Keratinocyte (primary cell): ENCODE measurements around the gene ZNF236. TPM values are rescaled to one million over a fixed set of nuclear protein-coding genes. Genes with fewer than 3 reads are reported as not detected.

ENCODE experiments used
- DNase-seq: peaks from one replicate; pipeline ENCODE4 v3.0.0-alpha.2; 2011; ENCODE audit warnings: low read depth, missing footprints, low spot score
- FAIRE-seq: peaks from 2 replicates; lab custom pipeline; 2011; peaks lifted over from hg19 to GRCh38; lab: Jason Lieb, UNC
- H2AFZ ChIP-seq: 2 replicates; pipeline ENCODE4 v1.6.0; 2012; ENCODE audit warnings: low read length, control low read depth, inconsistent platforms; ENCODE audit not compliant: control insufficient read depth
- H3K27ac ChIP-seq: 2 replicates; pipeline ENCODE4 v1.5.1; 2011; ENCODE audit warnings: low read length; ENCODE audit not compliant: control insufficient read depth, insufficient read depth
- H3K27me3 ChIP-seq: 3 replicates; pipeline ENCODE4 v1.6.0; 2011; ENCODE audit warnings: low read length; ENCODE audit not compliant: control insufficient read depth, insufficient read depth; ENCODE audit errors: extremely low read depth
- H3K36me3 ChIP-seq, 2 experiments: 2 replicates in 1 of 2; 3 replicates in 1 of 2; pipeline ENCODE4 v1.5.1; 2011; ENCODE audit warnings: low read length in 2 of 2, mild to moderate bottlenecking in 1 of 2; ENCODE audit not compliant: control insufficient read depth in 2 of 2, insufficient read depth in 2 of 2; ENCODE audit errors: extremely low read depth in 1 of 2
- H3K4me1 ChIP-seq: 3 replicates; pipeline ENCODE4 v1.5.1; 2011; ENCODE audit warnings: low read length; ENCODE audit not compliant: control insufficient read depth, insufficient read depth; ENCODE audit errors: extremely low read depth
- H3K4me2 ChIP-seq: 3 replicates; pipeline ENCODE4 v1.6.0; 2011; ENCODE audit warnings: low read depth, low read length; ENCODE audit not compliant: control insufficient read depth, insufficient read depth; ENCODE audit errors: extremely low read depth
- H3K4me3 ChIP-seq, 3 experiments: fragments of 200-600 bp in 1 of 3; sonication (generic) in 1 of 3; 2 replicates in 2 of 3; 3 replicates in 1 of 3; pipeline ENCODE4 v1.5.1; 2011 to 2016; ENCODE audit warnings: low read length in 3 of 3, mild to moderate bottlenecking in 3 of 3, control low read depth in 2 of 3, inconsistent platforms in 1 of 3, low read depth in 1 of 3, mixed read lengths in 1 of 3, mixed run types in 1 of 3, moderate library complexity in 1 of 3; ENCODE audit not compliant: control insufficient read depth in 2 of 3, insufficient read depth in 2 of 3; ENCODE audit errors: extremely low read depth in 1 of 3
- H3K79me2 ChIP-seq: 2 replicates; pipeline ENCODE4 v1.6.0; 2012; ENCODE audit warnings: low read length; ENCODE audit not compliant: control insufficient read depth, insufficient read depth
- H3K9ac ChIP-seq: 3 replicates; pipeline ENCODE4 v1.6.0; 2011; ENCODE audit warnings: low read length; ENCODE audit not compliant: control insufficient read depth, insufficient read depth; ENCODE audit errors: extremely low read depth
- H3K9me1 ChIP-seq: 3 replicates; pipeline ENCODE4 v1.6.0; 2011; ENCODE audit warnings: low read length; ENCODE audit not compliant: control insufficient read depth, insufficient read depth; ENCODE audit errors: extremely low read depth
- H3K9me3 ChIP-seq: 2 replicates; pipeline ENCODE4 v1.5.1; 2012; ENCODE audit warnings: low read depth, low read length; ENCODE audit not compliant: control insufficient read depth
- H4K20me1 ChIP-seq: 3 replicates; pipeline ENCODE4 v1.6.0; 2011; ENCODE audit warnings: low read length; ENCODE audit not compliant: control insufficient read depth, insufficient read depth; ENCODE audit errors: extremely low read depth
- CTCF ChIP-seq, 3 experiments: IDR thresholded peaks in 1 of 3; conservative IDR thresholded peaks in 1 of 3; optimal IDR thresholded peaks in 1 of 3; 2 replicates in 2 of 3; 3 replicates in 1 of 3; pipeline versions ENCODE3 to v1.5.1; 2011; ENCODE audit warnings: low read length in 3 of 3, mild to moderate bottlenecking in 3 of 3, moderate library complexity in 2 of 3, control low read depth in 1 of 3, inconsistent platforms in 1 of 3; ENCODE audit not compliant: insufficient read depth in 2 of 3; ENCODE audit errors: extremely low read depth in 1 of 3
- EZH2 ChIP-seq: IDR thresholded peaks from one replicate; pipeline ENCODE4 v1.6.1; 2012; ENCODE audit warnings: inconsistent platforms, mild to moderate bottlenecking, low read length, moderate library complexity
- dilution Hi-C: fragments of 300-500 bp; cut with MboI; formaldehyde crosslinking; loops from one replicate; pipeline ENCODE4 v1.7.0; 2020; ENCODE audit warnings: low sequenced_read_pairs; ENCODE audit not compliant: extremely low pct_ligation_motif_present
- polyA plus RNA-seq, 5 experiments: library from polyadenylated mRNA; depleted of rRNA in 3 of 5; stranded (reverse) in 3 of 5; stranded (forward) in 1 of 5; unstranded in 1 of 5; fragments of >200 nt; gene quantifications; 1 replicate in 1 of 5; 2 replicates in 3 of 5; 3 replicates in 1 of 5; pipeline versions ENCODE4 v1.2.1 to v1.2.3, GENCODE V29; 2011 to 2012; ENCODE audit warnings: missing spikeins in 2 of 5, low read depth in 1 of 5, low replicate concordance in 1 of 5

The ZNF236 gene
- polyA plus RNA-seq, 1 donor (not counting 4 experiments of a cell fraction or from before 2014, with no cell fraction given): 4.5 TPM

GRCh38 chr18:76873713-76874112 lies 51.4 kb downstream of the ZNF236 start:
- TF ChIP-seq CTCF (optimal IDR thresholded peaks at IDR 0.05 in 1 of 3, IDR thresholded peaks at IDR 0.05 in 1 of 3, conservative IDR thresholded peaks at IDR 0.05 in 1 of 3; ENCODE audit: extremely low read depth in 1 of 3, insufficient read depth in 2 of 3, low read length in 3 of 3) (no peak), EZH2 (no peak)
- Histone ChIP-seq H3K9me1 (no peaks in the 10 kb centered on the region), H3K27ac (no peak overlapping the region), H3K79me2 (no peaks in the 10 kb centered on the region), H3K9me3 (no peaks in the 10 kb centered on the region), H3K27me3 (no peaks in the 10 kb centered on the region), H2AFZ (no peak overlapping the region), H3K36me3 (peaks cover 3 to 6% of the 10 kb centered on the region in 2 experiments), H3K4me2 (no peak overlapping the region), H3K4me1 (no peaks in the 10 kb centered on the region), H4K20me1 (no peaks in the 10 kb centered on the region), H3K4me3 (no peak overlapping the region), H3K9ac (no peak overlapping the region)
- no peak for DNase-seq
- FAIRE-seq: no peak
- dilution Hi-C loops: no loop called here

DNA sequence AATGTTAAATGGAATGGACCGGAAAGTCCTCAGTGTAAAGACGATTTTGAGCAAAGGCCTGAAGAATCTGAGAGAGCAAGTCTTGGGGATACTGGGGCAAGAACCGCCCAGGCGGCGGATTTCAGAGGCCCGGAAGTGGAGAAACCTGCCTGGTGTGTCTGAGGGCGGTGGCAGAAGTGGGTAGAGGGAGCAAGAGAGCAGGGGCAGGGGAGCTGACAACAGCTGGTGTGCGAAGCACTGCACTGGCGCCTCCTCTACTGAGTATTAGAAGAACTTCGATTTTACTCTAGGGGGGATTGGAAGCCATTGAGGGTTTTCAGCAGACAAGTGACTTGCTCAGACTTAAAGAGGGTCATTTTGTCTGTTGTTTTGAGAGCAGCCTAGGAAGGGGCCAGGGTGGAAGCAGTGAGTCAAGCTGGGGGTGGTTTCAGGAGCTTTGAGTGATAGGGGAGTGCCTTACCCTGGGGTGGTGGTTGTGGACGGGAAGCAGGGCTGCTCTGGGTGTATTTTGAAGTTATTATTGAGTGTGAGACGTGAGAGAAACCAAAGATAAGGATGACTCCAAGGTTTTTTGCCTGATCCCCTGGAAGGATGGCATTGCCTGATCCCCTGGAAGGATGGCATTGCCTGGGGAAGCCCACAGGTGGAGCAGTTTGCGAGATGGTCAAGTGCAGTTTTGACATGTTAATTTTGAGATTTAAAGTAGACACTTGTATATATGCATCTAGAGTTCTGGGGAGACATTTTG lies 52.5 kb downstream of the ZNF236 start:
- DNase-seq: no peak
- H3K4me3 ChIP-seq: no peak overlapping the region
- no peak for FAIRE-seq
- H4K20me1 ChIP-seq: no peaks in the 10 kb centered on the region
- no peak for TF ChIP-seq CTCF (optimal IDR thresholded peaks at IDR 0.05 in 1 of 3, IDR thresholded peaks at IDR 0.05 in 1 of 3, conservative IDR thresholded peaks at IDR 0.05 in 1 of 3; ENCODE audit: extremely low read depth in 1 of 3, insufficient read depth in 2 of 3, low read length in 3 of 3)
- TF ChIP-seq EZH2: no peak
- H3K27me3 ChIP-seq: no peaks in the 10 kb centered on the region
- H3K4me1 ChIP-seq: no peaks in the 10 kb centered on the region
- no peaks in the 10 kb centered on the region for H3K79me2 ChIP-seq
- dilution Hi-C loops: no loop called here
- H3K4me2 ChIP-seq: no peak overlapping the region
- no peak overlapping the region for H3K9ac ChIP-seq
- H2AFZ ChIP-seq: no peak overlapping the region
- no peaks in the 10 kb centered on the region for H3K9me1 ChIP-seq
- no peak overlapping the region for H3K27ac ChIP-seq
- peaks cover 3 to 6% of the 10 kb centered on the region in 2 experiments for H3K36me3 ChIP-seq
- H3K9me3 ChIP-seq: no peaks in the 10 kb centered on the region
